Kidney epithelial cell (primary cell): Measurements from ENCODE around the gene PHF21B. TPM values are rescaled to one million over a fixed set of nuclear protein-coding genes. Genes with fewer than 3 reads are reported as not detected.

Experiments
- DNase-seq: peaks from one replicate; pipeline ENCODE4 v3.0.0-alpha.2; 2010; ENCODE audit warnings: low read depth
- H3K27me3 ChIP-seq: 2 replicates; pipeline ENCODE4 v1.6.0; 2011; ENCODE audit warnings: low read length; ENCODE audit not compliant: control insufficient read depth, insufficient read depth
- H3K36me3 ChIP-seq: 2 replicates; pipeline ENCODE4 v1.5.1; 2011; ENCODE audit warnings: low read length; ENCODE audit not compliant: control insufficient read depth, insufficient read depth
- H3K4me3 ChIP-seq: 2 replicates; pipeline ENCODE4 v1.5.1; 2011; ENCODE audit warnings: low read depth, mild to moderate bottlenecking, control low read depth, low read length
- CTCF ChIP-seq: IDR thresholded peaks from 2 replicates; pipeline ENCODE4 v1.5.1; 2011; ENCODE audit warnings: mild to moderate bottlenecking, moderate library complexity, low read length, control low read depth, inconsistent platforms; ENCODE audit not compliant: insufficient read depth, poor library complexity, severe bottlenecking
- total RNA-seq: library from RNA; depleted of rRNA; stranded (reverse); fragments of >200 nt; gene quantifications from 2 replicates; pipeline ENCODE4 v1.2.3, GENCODE V29; 2015

The PHF21B gene
- total RNA-seq, 1 donor from 2014 or later = 1.5 TPM

GRCh38 chr22:44930016-44930710 lies 79.6 kb downstream of the PHF21B start:
- no peak for DNase-seq
- Histone ChIP-seq H3K4me3 (no peak overlapping the region), H3K27me3 (peaks cover 27% of the 10 kb centered on the region), H3K36me3 (no peaks in the 10 kb centered on the region)
- no peak for TF ChIP-seq CTCF

GRCh38 chr22:44929359-44930015 lies 80.3 kb downstream of the PHF21B start:
- H3K4me3 ChIP-seq = no peak overlapping the region
- peaks cover 27% of the 10 kb centered on the region for H3K27me3 ChIP-seq
- no peaks in the 10 kb centered on the region for H3K36me3 ChIP-seq
- no peak for DNase-seq
- no peak for TF ChIP-seq CTCF

- Histone ChIP-seq H3K36me3 (no peaks in the 10 kb centered on the region), H3K4me3 (no peak overlapping the region), H3K27me3 (peaks cover 27% of the 10 kb centered on the region)
- DNase-seq = no peak
- TF ChIP-seq CTCF = no peak
These were observed 81.0 kb downstream of the PHF21B start for GRCh38 chr22:44928711-44929358.

GRCh38 chr22:44928136-44928463 lies 81.7 kb downstream of the PHF21B start:
- TF ChIP-seq CTCF = no peak
- H3K36me3 ChIP-seq = no peaks in the 10 kb centered on the region
- peaks cover 27% of the 10 kb centered on the region for H3K27me3 ChIP-seq
- no peak overlapping the region for H3K4me3 ChIP-seq
- DNase-seq = no peak

GRCh38 chr22:44927463-44928135 lies 82.2 kb downstream of the PHF21B start:
- Histone ChIP-seq H3K36me3 (no peaks in the 10 kb centered on the region), H3K4me3 (no peak overlapping the region)
- TF ChIP-seq CTCF = no peak

More at GRCh38 chr22:44927463-44928135, 82.2 kb downstream of the PHF21B start:
- DNase-seq = no peak
- peaks cover 27% of the 10 kb centered on the region for H3K27me3 ChIP-seq
